Measurements from ENCODE around the gene NTM. TPM values are rescaled to one million over a fixed set of nuclear protein-coding genes. Genes with fewer than 3 reads are reported as not detected.

The NTM gene
- total RNA-seq, 4 donors from 2014 or later: 0.78 to 1.1 (median 0.88) TPM; not detected in 1

DNA sequence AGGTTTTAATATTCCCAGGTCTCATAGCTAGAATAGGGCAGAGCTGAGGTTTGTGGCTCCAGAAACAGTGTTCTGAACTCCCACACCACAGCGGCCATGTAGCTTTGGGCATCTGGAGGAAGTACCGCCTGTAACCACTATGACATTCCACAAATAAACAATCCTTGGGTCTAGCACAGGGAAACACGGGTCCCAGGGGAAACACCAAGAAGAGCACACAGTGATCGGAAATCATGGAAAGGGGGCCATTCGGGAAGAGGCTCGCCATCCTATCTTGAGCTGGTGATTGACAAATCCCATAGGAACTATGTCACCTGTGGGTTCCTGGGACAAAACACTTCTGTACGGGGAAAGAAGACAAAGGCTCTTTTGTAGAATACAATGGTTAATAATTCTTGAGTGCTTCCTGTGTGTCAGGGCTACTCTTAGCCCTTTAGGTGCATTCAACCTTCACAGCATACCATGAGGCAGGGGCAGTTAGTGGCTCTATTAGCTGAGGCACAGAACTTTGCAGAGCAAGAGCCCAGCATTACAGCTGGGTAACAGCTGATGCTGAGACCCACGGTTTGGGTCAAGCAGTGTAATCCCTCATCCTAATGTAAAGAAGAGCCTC lies 514.2 kb downstream of the NTM start:
- 68 to 71% methylated on average over 8 of the region's 8 CpGs for WGBS, 2 donors
- no peak for DNase-seq
- peaks cover 5 to 9% of the 10 kb centered on the region in 2 donors for H3K4me1 ChIP-seq
- no peak overlapping the region for H3K27ac ChIP-seq
- no peaks in the 10 kb centered on the region for H3K36me3 ChIP-seq
- no peak overlapping the region for H3K4me3 ChIP-seq (replicated peaks in 1 of 3)
- TF ChIP-seq POLR2A (IDR thresholded peaks at IDR 0.05): no peak
- TF ChIP-seq, protein P1, sequence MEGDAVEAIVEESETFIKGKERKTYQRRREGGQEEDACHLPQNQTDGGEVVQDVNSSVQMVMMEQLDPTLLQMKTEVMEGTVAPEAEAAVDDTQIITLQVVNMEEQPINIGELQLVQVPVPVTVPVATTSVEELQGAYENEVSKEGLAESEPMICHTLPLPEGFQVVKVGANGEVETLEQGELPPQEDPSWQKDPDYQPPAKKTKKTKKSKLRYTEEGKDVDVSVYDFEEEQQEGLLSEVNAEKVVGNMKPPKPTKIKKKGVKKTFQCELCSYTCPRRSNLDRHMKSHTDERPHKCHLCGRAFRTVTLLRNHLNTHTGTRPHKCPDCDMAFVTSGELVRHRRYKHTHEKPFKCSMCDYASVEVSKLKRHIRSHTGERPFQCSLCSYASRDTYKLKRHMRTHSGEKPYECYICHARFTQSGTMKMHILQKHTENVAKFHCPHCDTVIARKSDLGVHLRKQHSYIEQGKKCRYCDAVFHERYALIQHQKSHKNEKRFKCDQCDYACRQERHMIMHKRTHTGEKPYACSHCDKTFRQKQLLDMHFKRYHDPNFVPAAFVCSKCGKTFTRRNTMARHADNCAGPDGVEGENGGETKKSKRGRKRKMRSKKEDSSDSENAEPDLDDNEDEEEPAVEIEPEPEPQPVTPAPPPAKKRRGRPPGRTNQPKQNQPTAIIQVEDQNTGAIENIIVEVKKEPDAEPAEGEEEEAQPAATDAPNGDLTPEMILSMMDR (IDR thresholded peaks at IDR 0.05): no peak
- H3K9me3 ChIP-seq: no peaks in the 10 kb centered on the region
- no peaks in the 10 kb centered on the region for H3K27me3 ChIP-seq
- intact Hi-C loops (cut with DNase I): no loop called here

DNA sequence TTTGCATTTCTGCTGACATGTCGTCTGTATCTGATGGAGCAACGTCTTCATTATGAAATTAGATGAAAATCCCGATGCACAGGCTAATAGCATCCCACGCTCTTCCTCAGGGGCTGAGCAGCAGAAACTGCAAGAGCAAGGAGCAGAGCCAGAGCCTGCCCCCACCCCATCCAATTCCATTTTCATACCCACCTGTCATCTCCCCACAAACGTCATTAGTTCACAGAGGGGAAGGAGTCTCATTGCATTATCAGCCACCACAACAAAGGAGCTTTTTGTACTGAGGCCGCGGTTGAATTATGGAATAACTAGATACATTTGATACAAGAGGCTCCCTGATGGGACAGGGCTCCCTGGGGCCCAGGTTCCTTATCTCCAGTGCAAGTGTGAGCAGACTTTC lies 515.0 kb downstream of the NTM start:
- no peak for DNase-seq
- no peak for TF ChIP-seq POLR2A (IDR thresholded peaks at IDR 0.05)
- TF ChIP-seq, protein P1 (IDR thresholded peaks at IDR 0.05): no peak
- H3K4me3 ChIP-seq (replicated peaks in 1 of 3): no peak overlapping the region
- 92 to 94% methylated on average over 7 of the region's 7 CpGs for WGBS, 2 donors
- no peaks in the 10 kb centered on the region for H3K27me3 ChIP-seq
- H3K4me1 ChIP-seq: peaks cover 6 to 11% of the 10 kb centered on the region in 2 donors
- no peaks in the 10 kb centered on the region for H3K36me3 ChIP-seq
- intact Hi-C loops (cut with DNase I): no loop called here
- H3K9me3 ChIP-seq: no peaks in the 10 kb centered on the region
- no peak overlapping the region for H3K27ac ChIP-seq

DNA sequence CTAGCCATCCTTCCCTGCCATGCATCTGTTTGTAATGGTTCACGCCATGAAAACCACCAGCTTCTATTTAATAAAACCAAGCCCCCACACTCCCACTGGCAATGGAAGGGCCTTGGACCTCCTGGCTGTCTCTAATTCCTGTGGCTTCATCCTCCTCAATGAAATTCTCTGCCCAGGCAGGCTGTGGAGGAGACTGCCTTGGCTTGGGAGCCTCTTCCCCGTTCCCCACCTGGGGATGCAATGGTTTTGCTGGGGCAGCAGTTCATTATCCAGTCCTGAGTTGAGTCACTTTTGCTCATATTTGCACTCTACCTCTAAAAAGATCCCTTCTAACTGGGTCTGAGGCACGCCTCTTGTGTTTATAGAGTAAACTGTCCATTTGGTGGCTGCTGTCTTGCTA lies 515.8 kb downstream of the NTM start:
- intact Hi-C loops (cut with DNase I): no loop called here
- no peak for DNase-seq
- H3K27ac ChIP-seq: no peak overlapping the region
- H3K9me3 ChIP-seq: no peaks in the 10 kb centered on the region
- peaks cover 6 to 11% of the 10 kb centered on the region in 2 donors for H3K4me1 ChIP-seq
- no peaks in the 10 kb centered on the region for H3K36me3 ChIP-seq
- 84 to 95% methylated on average over 3 of the region's 3 CpGs for WGBS, 2 donors
- no peaks in the 10 kb centered on the region for H3K27me3 ChIP-seq
- TF ChIP-seq POLR2A (IDR thresholded peaks at IDR 0.05): no peak
- TF ChIP-seq, protein P1 (IDR thresholded peaks at IDR 0.05): no peak
- no peak overlapping the region for H3K4me3 ChIP-seq (replicated peaks in 1 of 3)

DNA sequence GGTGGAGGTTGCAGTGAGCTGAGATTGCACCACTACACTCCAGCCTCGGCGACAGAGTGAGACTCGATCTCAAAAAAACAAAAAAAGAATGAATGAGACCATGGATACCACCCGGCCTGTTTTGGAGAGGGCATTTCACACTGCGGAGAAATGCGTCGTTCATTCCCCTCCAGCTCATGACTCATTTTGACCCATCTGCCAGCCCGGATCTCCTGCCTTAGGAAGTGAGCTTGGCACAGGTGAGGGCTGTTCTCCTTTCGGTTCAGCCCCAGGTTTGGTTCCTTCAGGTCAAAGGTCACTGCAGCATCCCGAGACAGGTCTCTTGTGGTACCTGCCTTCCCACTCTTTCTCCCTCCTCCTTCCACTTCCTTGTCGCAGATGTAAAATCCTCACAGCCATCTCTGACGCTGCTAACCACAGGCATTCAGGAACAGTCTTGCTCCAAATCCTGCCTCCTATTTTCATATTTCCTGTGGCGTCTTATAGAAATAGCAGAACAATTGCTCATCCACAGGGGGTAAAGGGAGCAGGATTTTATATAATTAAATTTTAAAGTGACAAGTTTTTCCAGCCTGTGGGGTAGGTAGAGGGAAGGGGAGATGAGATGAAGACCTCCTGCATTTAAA lies 517.9 kb downstream of the NTM start:
- no peaks in the 10 kb centered on the region for H3K9me3 ChIP-seq
- no peaks in the 10 kb centered on the region for H3K27me3 ChIP-seq
- DNase-seq: no peak
- no peaks in the 10 kb centered on the region for H3K36me3 ChIP-seq
- TF ChIP-seq, protein P1 (IDR thresholded peaks at IDR 0.05): no peak
- TF ChIP-seq POLR2A (IDR thresholded peaks at IDR 0.05): no peak
- no peak overlapping the region for H3K27ac ChIP-seq
- H3K4me3 ChIP-seq (replicated peaks in 1 of 3): no peak overlapping the region
- intact Hi-C loops (cut with DNase I): no loop called here
- 81 to 88% methylated on average over 13 of the region's 13 CpGs for WGBS, 2 donors
- H3K4me1 ChIP-seq: peaks cover 6 to 11% of the 10 kb centered on the region in 2 donors

DNA sequence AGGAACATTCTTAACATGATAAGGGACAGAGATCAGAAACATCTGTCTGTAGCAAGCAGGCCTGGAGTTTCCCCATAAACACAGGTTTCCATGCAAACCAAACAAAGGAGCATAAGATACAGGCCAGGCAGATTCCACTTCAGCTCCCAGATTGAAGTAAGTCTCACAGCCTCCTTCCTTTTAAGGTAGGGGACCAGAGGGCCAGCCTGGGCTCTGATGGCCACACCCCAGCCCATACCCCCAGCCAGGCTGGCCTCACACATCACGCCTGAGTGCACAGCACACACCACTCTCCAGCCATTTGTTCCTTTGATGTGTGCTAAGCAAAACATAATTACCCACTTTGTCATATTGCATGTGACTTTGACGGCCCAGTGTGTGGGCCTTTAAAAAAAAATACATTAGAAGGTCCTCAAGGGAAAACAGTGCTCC lies 518.7 kb downstream of the NTM start:
- H3K4me1 ChIP-seq: peaks cover 6 to 11% of the 10 kb centered on the region in 2 donors
- intact Hi-C loops (cut with DNase I): no loop called here
- H3K27ac ChIP-seq: no peak overlapping the region
- H3K4me3 ChIP-seq (replicated peaks in 1 of 3): no peak overlapping the region
- 23 to 30% methylated on average over 2 of the region's 2 CpGs for WGBS, 2 donors
- no peak for DNase-seq
- no peaks in the 10 kb centered on the region for H3K27me3 ChIP-seq
- H3K36me3 ChIP-seq: no peaks in the 10 kb centered on the region
- TF ChIP-seq, protein P1 (IDR thresholded peaks at IDR 0.05): no peak
- no peak for TF ChIP-seq POLR2A (IDR thresholded peaks at IDR 0.05)
- H3K9me3 ChIP-seq: no peaks in the 10 kb centered on the region
